ENCODE data around the gene DNAH14.

GRCh38 chr1:225343618-225344017 lies 414.1 kb downstream of the DNAH14 start:
- no peak for TF ChIP-seq POLR2AphosphoS5 (IDR thresholded peaks at IDR 0.05; ENCODE audit: low read depth, low read length)
- TF ChIP-seq TAF1 (IDR thresholded peaks at IDR 0.05; ENCODE audit: low read depth, low read length), result no peak
